Anterior cingulate cortex (tissue), 58 donors: ENCODE data around the gene CNRIP1.
"Not testable (repeated sequence)": the region's sequence is repeated elsewhere in the genome, so short reads cannot be mapped to it uniquely, and the experiment has no call there.

Experiments used
- DNase-seq, 58 donors: peaks; one replicate each; lab custom pipeline; 2025; lab: John Stamatoyannopoulos, UW

Gene CNRIP1

DNA sequence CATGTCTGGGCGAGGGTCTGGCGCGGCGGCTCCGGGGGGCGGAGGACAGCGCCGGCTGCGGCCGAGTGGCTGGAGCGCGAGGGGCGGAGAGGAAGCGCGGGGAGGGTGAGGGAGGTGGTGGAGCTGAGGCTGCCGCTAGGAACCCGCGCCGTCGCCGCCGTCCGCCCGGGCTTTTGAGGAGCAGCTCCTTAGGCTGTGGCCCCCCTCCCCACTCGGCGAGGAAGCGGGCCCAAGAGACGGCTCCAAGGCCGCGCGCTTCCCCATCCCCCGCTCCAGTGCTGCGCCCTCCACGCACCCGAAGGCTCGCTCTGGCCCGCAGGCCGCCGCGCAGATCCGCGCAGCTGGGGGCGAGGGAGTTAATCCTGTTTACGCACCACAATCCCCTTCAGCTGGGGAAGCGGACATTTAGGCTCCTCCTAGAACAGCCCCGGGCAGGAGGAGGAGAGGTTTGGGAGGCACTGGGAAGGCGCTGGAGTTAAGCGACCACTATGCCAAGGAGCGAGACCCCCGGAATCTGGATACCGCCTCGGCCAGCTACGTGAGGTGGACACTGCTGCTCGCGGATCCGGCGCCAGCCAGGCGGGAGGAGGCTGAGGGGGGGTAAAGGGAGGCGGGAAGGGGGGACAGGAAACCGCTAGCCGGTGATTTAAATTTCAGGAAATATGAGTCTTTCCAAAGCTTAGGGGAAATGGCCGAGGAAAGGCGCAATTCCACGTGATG is at the start of gene CNRIP1:
TSS of gene CNRIP1 (minus strand) at position 552 of the 720 bp plus-strand sequence. CDS start at position 3, 549 bp downstream.
- DNase-seq, result peak in 56 of 58 donors; percentile 43 to 87 (median 72)

- no peak for DNase-seq
These were observed 49.6 kb upstream of the CNRIP1 start for GRCh38 chr2:68369337-68369734.

DNA sequence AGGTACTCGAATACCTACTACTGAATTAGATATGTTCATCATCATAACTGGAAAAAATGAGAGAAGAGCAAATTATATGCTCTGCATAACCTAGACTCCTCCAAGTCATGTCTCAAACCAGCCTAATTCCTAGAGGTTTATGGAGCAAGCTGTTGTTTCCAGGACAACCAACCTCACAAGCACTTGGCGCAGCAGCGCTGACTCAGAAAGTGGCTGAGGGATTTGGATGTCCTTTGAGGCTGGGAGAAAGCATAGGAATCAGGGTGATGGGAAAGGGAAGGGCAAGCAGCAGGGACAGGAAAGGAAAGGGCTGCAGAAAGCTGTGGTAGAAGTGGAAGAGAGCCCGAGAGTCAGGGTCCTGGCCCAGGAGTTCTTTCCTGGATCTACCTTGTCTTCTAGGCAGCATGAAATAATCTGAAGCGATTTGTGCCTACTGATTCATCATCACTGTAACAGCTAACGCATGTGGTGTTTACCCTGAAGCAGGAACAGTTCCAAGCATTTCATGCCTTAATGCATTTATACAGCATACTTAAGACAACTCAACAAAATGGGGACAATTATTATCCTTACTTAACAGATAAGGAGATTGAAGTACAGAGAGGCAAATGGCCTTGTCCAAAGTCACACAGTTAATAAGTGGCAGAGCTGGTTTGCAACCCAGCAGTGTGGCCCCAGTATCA is 49.0 kb upstream of the CNRIP1 start:
- peak in 41 of 58 donors; percentile 9 to 77 (median 39) for DNase-seq

- DNase-seq, result peak in 1 of 58 donors; percentile 25
These were observed 48.4 kb upstream of the CNRIP1 start for GRCh38 chr2:68367953-68368653.

- peak in 3 of 58 donors; percentile 0 to 2 (median 1) for DNase-seq
These were observed 46.4 kb upstream of the CNRIP1 start for GRCh38 chr2:68366083-68366560.

- peak in 24 of 58 donors; percentile 4 to 45 (median 18) for DNase-seq
These were observed 45.3 kb upstream of the CNRIP1 start, which contains the start of gene PLEK for GRCh38 chr2:68365087-68365486. Gene PLEK, plus strand, starts transcription at chr2:68365282. Its CDS starts 70 bp downstream, at chr2:68365352.

- DNase-seq, result no peak
These were observed 44.0 kb upstream of the CNRIP1 start for GRCh38 chr2:68363721-68364120.

DNA sequence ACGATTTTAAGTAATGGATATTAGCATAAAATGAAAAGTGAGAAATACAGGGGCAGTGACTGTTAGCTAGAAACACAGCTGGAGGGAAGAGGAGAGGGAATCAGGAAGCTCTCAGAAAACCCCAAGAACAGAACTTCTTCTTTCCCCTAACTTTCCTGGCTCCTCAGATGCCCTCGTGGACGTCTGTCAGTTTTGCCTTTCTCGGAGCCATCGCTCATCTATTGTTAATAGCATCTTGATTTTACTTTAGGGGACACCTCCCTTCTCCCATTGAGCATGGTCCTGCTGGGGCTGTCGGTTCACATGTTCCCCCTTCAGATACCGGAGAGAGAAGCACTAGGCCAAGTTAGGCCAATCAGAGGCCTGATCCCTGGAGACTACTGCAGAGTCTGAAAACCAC is 43.0 kb upstream of the CNRIP1 start:
- DNase-seq, result no peak

DNA sequence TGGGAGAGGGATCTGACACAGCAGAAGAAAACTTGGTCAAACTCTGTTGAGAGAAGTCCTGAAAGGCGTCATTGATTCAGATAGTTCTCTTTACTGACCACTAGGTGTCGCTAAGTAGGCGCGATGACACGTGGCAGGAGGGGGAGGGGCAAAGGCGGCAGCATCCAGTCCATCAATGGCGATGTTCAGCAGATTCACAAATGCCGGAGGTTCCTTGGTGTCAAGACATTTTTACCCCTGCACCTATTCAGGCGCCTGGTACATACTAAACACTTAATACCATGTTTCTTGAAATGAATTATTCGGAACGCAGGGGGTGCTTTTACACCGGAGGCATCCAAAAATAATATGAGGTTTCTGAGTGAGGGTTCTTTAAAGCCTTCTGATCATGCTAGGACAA is 42.3 kb upstream of the CNRIP1 start:
- DNase-seq, result peak in 29 of 58 donors; percentile 2 to 62 (median 17)

DNA sequence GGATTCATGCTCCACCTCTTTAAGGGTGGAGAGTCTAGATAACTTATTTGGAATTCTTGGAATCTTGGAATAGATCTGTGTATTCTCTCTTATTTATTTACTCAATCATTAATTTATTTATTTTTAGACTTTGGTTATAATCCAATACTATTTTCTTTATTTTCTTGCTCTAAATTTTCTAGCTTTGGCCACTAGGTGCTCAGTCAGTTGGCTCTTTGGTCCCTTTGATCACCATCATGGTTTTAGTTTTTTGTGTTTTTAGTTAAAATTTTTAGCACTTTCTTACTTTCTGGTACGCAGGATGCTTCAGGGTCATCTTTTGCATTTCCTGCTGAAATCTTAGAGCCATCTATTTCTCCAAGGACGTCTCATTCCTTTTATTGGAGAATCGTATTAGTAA is 40.1 kb upstream of the CNRIP1 start:
- DNase-seq, result no peak

GRCh38 chr2:68357605-68358337 is 38.0 kb upstream of the CNRIP1 start:
- DNase-seq, result peak in 22 of 58 donors; percentile 4 to 42 (median 16)

- no peak for DNase-seq
These were observed 37.0 kb upstream of the CNRIP1 start for GRCh38 chr2:68356599-68357239.

DNA sequence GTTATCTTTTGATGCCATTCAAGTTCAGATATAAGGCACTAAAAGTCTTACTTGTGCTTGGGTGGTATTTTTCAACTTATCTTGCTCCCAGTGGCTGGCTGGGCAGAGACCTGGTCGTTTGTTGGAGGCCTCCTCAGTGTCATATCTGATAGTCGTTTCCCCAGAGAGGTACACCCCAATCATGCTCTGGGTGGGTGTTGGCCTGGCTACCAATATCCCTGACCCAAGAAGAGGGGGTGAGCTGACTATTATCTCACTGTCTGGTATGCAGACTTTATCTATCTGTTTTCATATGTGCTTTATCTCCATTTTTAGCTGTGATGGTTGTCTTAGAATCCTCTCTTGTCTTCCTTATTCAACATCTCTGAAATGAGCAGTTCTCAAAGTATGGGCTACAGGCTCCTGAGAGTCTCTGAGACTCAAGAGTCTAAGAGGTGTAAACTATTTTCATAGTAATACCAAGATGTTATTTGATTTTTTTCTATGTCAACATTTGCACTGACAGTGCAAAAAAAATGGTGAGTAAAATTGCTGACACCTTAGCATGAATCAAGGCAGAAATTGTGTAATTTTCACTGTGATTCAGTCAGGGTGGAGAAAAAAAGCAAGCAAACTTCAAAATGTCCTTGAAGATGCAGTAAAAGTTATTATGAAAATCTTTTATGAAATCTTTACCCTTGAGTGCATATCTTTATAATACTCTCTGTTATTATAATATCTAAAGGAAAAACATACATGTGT is 33.1 kb upstream of the CNRIP1 start:
- DNase-seq, result no peak

- no peak for DNase-seq
These were observed 32.2 kb upstream of the CNRIP1 start for GRCh38 chr2:68351997-68352396.

DNA sequence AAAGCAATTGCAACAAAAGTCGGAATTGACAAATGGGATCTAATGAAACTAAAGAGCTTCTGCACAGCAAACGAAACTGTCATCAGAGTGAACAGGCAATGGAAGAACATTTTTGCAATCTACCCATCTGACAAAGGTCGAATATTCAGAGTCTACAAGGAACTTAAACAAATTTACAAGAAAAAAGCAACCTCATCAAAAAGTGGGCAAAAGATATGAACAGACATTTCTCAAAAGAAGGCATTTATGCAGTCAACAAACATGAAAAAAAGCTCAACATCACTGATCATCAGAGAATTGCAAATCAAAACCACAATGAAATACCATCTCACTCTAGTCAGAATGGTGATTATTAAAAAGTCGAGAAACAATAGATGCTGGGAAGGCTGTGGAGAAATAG is 29.3 kb upstream of the CNRIP1 start:
- DNase-seq, result not testable (repeated sequence)

DNA sequence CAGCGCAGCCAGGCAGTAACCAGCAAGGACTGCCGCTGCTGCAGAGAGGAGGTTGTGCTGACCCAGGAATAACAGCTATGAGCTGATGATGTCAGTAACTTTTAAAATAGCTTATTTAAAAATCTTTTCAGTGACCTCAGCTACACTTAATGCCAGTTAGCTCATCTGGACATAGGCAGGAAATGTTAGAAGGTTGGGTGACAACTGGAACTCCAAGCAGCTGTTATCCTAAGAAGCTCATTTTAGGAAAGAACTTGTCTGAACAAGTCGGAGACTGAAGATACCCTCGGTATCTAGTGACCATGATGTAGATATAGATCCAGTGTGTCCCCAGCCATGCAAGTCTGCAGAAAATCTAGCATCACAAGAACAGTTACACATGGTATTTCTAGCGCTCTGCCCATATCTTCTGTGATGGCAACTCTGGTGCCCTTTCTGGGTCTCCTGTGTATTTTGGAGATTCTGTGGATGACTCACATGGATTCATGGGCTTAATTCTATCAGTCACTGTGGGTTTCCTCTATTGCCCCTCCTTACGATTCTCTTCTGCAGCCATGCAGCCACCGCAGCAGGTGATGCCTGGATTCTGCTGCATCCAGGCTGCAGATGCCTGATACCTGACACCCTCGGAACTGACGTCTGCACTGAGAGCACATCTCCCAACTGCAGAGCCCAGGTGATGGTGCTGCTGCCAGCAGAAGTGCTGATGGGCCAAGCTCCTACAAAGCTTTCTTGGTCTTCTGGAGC is 25.6 kb upstream of the CNRIP1 start:
- DNase-seq, result no peak

DNA sequence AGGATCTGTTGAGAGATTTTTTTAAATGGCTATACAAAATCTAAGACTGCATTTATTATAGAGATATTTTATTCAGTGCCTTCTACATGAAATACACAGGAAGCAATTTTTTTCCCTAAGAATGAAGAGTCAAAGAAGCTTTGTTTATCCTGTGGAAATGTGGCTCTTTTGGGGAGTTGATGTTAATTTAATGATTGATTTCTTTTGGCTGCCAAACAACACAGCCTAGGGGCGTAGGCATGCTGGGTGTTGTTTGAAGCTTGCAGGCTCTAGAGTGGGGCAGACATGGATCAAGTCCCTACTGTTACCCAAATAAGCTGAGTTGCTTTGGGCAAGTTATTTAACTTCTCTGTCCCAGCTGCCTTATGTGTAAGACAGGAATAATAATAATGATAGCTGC is 24.3 kb upstream of the CNRIP1 start:
- DNase-seq, result no peak

GRCh38 chr2:68342470-68342869 is 22.7 kb upstream of the CNRIP1 start:
- no peak for DNase-seq
